GM21447 (cell line): ENCODE measurements around the gene SLC19A1.

ENCODE experiments used
- ATAC-seq: cut with Tn5 transposase; IDR thresholded peaks from one replicate; pipeline ENCODE4 v1.9.1; 2021; ENCODE audit not compliant: unreplicated experiment

Gene SLC19A1

DNA sequence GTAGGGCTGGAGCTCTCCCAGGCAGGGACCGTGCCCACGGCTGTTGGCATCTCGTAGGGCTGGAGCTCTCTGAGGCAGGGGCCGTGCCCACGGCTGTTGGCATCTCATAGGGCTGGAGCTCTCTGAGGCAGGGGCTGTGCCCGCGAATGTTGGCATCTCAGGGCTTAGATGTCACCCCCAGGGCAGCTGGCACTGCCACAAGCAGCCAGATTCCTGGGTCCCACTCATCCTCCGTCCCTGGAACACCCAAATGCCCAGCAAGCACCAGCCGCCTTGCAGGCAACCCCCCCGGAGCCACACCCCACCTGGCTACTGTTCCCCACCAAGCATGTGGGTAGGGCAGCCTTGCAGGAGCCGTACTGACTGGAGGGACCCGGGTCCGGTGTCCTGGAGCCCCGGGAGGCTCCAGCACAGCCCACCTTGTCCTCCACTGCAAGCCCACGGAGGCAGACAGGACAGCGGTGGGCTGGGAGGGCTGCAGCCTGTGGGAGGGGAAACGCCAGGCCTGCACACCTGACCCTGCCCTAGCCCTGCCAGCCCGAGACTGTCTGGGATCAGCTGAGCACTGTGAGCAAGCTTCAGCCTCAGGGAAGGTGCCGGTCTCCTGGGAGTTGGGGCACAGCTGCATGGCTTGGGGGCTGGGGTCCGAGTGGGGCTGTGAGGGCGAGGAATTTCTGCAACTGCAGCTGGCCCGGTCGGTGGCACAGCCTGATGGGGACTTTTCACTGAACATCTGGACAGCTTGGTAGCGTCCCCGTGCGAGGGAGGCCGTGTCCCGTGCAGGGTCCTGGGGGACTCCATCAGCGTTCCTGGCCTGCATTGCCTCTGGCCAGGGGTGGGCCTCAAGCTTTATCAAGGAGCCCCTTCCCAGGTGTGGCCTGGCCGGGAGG is 83.7 kb downstream of the SLC19A1 start:
- no peak for ATAC-seq

DNA sequence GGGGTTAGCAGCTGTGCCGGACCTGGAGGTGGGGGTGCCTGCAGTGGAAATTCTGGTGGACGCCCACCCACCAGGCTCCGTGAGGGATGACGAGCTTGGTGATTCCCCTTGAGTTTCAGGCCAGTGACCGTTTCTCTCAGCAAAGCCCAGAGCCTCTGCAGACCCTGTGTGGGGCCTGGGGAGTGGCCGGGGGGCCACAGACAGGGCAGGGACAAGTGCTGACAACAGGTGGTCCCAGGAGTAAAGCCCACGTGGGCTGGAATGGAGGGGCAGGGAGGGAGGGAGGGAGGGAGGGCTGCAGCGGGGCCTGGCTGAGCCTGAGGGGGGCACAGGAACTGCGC is 84.4 kb downstream of the SLC19A1 start:
- ATAC-seq = no peak

DNA sequence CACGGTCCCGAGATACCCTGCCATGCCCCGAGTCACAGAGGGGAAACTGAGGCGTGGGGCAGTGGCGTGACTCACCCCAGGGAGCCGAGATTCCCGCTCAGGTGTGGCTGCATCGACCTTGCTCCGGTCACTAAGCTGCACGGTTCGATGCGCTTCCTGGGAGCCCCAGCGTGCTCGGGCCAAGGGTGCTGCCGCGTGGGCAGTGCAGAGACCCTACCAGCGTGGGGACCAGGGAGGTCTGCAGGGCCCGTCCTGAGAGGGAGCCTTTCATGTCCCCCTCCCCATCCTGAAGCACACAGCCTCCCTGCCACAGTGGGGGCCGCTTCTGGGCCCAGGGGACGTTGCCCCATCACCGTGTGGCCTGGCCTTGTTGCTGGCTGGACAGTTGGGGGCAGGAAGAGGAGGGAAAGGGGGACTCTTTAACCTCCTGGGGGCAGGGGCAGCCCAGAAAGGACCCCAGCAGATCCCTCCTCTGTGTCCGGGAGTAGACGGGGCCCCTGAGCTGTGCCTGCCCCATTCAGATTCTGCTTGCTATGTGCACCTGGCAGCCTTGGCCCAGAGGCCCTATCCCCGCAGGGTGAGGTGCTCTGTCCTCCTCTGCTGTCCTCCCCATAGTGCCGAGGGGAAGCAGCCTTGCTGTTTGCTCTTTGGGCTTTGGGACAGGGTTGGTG is 84.9 kb downstream of the SLC19A1 start:
- ATAC-seq = no peak

DNA sequence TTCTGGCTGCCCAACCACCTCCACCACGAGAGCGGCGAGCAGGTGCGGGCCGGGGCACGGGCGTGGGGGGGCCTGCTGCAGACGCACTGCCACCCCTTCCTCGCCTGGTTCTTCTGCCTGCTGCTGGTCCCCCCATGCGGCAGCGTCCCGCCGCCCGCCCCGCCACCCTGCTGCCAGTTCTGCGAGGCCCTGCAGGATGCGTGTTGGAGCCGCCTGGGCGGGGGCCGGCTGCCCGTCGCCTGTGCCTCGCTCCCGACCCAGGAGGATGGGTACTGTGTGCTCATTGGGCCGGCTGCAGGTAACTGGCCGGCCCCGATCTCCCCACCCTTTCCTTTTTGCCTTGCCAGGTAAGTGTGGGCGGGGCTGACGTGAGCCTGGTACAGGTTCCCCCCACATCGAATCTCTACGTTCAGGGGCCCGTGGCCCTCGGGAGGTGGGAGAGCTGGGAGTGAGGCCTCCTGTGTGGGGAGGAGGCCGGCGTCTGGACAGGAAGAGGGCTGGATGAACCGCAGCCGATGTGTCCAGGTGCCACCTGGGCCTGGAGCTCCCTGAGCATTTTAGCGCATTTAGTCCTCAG is 85.6 kb downstream of the SLC19A1 start:
- ATAC-seq = no peak

DNA sequence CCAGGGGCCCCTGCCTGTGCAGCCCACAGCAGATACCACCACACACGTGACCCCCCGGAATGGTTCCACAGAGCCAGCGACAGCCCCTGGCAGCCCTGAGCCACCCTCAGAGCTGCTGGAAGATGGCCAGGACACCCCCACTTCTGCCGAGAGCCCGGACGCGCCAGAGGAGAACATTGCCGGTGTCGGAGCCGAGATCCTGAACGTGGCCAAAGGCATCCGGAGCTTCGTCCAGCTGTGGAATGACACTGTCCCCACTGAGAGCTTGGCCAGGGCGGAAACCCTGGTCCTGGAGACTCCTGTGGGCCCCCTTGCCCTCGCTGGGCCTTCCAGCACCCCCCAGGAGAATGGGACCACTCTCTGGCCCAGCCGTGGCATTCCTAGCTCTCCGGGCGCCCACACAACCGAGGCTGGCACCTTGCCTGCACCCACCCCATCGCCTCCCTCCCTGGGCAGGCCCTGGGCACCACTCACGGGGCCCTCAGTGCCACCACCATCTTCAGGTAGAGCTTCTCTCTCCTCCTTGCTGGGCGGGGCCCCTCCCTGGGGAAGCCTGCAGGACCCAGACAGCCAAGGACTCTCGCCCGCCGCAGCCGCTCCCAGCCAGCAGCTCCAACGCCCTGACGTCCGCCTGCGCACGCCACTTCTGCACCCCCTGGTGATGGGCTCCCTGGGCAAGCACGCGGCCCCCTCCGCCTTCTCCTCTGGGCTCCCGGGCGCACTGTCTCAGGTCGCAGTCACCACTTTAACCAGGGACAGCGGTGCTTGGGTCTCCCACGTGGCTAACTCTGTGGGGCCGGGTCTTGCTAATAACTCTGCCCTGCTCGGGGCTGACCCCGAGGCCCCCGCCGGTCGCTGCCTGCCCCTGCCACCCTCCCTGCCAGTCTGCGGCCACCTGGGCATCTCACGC is 86.3 kb downstream of the SLC19A1 start:
- ATAC-seq = no peak

DNA sequence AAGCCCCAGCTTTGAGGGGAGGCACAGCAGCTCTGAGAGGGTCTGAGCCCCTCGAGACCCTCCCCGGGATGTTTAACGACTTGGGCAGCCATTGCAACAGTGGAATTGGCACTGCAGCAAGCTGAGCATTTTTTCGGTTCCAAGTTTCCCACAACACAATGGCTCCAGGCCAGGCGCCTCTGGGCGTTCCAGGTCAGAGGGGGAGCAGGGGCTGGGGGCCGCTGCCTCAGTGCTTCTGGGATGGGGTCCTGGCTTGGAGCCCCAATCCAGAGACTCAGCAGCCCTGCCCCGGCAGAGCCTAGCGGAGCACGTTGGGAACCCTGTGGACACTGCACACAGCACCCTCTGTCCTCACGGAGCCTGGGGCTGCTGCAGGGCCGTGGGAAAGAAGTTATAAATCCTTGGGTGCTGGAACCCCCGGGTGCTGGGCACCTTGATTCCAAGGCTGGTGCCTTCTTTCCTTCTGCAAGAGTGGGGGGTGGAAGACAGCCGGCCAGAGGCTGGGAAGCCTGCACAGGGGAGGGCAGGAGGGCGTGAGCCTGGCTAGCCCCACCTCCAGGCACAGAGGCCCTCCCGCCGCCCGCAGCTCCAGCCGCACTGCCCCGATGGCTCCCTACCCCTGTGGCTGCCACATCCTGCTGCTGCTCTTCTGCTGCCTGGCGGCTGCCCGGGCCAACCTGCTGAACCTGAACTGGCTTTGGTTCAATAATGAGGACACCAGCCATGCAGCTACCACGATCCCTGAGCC is 87.1 kb downstream of the SLC19A1 start:
- ATAC-seq = no peak

DNA sequence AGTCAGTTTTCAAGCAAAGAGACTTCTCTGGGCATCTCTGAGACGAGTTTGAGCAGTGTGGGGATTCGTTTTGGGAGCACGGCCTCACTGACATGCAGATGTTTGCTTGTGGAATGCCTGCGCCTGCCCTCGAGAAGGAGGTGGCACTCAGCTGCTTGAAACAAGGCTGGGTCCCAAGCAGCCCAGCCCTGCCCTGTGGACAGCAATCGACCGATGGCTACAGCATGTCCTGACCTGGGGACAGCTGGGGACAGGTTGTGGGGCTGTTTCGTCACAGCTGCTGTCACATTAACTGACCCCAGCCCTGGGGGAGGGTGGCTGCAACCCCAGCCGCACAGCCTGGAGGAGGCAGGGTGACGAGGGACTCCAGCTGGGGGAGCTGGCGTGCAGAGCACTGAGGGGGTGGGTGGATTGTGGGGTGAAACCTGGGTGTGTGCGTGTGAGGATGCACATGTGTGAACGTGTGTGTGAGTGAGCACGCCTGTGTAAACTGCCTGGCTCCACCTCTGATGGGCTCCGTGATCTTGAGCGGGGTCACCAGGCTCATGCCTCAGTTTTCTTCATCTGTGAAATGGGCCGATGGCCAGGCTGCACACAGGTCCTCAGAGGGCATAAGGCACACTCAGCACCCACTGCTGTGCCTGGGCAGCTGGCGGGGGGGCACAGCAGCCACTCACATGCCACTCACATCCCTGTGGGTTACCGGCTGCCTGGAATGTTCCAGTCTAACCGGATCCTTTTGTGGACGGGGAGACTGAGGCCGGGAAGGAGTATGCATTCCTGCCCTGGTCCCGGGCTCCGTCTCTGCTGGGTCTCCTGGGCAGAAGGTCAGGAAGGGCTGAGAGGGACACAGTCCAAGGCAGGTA is 87.9 kb downstream of the SLC19A1 start:
- ATAC-seq = no peak

DNA sequence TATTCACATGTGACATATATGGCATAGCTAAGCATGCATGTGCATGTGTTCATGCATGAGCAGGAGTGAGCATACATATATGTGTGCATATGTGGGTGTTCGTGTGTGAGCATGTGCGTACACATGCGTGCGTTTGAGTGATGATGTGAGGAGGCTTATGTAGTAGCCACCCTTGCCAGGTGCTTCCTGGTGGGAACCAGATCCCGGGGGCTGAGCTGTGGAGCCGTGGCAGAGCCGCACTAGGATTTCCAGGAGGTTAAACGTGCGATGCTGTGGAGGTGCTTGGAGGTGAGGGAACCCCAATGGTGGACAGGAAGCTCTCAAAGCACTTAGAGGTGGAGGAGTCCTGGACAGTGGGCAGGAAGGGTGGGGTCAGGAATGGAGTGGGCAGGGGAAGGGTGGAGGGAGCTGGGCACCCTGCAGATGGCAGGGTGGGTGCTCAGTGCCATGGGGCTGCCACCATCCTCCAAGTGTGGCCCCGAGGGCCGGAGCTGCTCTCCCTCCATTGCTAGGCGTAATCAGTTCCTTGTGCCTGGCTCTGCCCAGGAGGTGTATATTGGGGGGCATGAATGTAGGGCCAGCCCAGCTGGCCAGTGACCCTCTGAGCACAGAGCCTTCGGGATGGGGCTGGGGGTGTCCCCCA is 88.8 kb downstream of the SLC19A1 start:
- no peak for ATAC-seq

DNA sequence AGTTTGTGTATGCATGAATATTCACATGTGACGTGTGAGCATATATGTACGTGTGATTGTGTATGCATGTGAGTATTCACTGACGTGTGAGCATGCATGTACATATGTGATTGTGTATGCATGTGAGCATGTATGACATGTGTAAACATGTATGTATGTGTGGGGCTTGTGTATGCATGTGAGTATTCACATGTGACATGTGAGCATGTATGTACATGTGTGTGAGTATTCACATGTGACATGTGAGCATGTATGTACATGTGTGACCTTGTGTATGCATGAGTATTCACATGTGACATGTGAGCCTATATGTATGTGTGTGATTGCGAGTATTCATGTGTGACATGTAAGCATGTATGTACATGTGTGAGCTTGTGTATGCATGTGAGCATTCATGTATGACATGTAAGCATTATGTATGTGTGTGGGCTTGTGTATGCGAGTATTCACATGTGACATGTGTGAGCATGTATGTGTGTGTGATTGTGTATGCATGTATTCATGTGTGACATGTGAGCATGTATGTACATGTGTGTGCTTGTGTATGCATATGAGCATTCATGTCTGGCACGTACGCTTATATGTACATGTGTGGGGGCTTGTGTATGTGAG is 89.4 kb downstream of the SLC19A1 start:
- ATAC-seq = no peak

DNA sequence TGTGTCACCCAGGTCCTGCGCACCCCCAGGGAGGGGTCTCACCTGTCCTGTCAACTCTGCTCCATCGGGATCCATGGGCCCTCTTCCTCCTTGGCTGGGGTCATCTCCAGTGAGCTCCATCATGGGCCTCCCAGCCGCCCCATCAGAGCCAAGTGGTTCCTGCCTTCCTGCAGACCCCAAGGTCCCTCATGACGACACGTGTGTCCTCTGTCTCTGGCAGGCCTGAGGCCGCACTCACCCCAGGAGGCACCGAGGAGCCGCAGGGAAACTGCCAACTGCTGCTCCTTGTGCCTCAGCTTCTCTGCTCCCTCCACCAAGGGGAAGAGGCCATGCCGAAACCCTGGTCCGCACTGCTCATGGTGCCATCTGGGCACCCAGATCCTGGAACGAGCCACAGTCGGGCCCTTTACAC is 90.5 kb downstream of the SLC19A1 start:
- ATAC-seq = no peak

DNA sequence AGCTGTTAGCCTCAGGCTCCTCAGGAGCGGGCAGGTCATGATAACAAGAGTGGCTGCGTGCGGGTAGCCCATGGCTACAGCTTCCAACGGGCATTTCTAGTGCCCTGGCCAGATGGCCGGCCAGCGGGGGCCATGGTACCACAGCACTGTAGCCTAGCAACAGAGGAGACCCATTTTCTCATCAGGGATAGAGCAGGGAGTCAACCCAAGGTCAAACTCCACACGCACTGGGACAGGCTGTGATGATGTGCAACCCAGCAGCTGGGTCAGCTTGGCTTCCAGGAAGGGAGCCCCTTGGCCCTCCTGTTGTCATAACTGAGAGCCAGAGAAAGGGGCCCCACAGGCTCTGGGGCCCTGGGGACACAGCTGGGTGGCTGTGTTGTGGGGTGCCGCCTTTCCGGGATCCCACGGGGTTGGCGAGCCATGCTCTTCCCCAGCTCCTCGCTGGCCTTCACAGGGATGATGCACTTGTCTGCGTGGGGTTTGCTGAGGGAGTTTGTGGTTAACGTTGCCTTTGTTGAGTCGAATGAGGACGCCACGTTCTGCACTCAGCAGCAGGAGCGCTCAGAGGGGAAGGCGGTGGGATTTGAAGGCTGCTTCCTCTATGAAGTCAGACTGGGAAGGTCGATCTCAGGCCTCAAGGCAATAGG is 91.0 kb downstream of the SLC19A1 start:
- no peak for ATAC-seq

DNA sequence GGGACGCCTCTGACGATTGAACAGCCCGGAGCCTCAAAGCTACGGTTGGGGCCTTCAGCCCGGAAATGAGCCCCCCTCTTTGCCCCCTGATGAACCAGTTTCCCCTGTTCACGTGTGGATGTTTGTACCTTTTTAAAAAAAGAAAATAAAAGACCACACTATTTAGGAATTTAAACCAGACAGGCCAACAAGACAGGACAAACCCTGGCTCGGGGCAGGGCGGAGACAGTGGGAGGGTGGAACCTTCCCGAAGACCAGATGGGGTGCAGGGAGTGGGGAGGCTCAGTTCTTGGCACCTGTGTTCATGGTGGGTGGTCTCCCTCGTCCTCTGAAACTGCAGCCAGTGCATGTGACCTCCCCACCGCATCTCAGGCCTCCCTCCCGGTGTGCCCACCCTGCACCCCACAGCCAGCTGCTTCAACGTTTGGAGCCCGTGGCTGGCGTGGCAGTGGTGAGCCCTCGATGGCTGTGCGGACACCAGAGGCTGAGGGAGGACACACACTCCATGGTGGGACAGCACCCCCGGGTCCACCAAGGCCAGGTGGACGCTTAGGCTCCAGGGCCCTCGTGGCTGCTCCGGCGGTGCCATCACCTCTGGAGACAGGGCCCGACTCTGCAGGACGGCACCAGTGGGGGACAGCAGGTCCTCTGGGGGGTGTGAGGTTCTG is 91.7 kb downstream of the SLC19A1 start:
- ATAC-seq = no peak

DNA sequence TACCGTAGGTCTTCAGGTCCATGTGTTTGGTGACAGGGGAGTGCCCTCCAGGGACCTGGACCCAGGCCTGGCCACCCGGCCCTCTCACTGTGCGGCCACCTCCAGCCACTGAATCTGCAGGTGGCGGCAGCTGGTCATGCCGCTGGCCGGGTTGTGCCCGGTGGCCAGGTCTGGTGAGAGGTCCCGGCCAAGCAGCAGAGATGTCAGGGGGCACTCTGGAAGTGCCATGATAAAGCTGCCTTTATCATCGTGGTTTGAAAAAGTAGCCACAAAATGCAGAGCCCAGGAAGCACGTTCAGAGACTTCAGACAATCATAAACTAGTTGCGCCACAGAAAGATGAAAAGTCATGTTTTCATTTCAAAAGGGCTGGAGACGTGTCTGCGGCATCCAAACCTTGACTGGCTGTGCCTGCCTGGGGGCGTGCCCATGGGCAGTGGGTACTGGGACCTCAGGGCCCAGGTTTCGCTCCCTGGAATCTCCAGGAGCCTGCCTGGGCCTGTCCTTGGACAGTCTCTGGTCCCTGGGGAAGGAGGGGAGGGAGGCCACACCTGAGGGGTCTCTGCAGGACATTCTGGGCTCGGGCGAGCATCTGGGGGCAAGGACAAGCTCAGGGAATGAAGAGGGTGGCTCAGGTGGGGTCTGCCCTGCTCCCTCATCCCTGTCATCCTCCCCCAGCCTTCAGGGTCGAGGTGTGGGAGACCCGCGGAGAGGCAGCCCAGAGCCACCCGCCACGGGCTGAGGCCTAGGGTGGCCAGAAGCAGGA is 92.4 kb downstream of the SLC19A1 start:
- ATAC-seq = no peak

DNA sequence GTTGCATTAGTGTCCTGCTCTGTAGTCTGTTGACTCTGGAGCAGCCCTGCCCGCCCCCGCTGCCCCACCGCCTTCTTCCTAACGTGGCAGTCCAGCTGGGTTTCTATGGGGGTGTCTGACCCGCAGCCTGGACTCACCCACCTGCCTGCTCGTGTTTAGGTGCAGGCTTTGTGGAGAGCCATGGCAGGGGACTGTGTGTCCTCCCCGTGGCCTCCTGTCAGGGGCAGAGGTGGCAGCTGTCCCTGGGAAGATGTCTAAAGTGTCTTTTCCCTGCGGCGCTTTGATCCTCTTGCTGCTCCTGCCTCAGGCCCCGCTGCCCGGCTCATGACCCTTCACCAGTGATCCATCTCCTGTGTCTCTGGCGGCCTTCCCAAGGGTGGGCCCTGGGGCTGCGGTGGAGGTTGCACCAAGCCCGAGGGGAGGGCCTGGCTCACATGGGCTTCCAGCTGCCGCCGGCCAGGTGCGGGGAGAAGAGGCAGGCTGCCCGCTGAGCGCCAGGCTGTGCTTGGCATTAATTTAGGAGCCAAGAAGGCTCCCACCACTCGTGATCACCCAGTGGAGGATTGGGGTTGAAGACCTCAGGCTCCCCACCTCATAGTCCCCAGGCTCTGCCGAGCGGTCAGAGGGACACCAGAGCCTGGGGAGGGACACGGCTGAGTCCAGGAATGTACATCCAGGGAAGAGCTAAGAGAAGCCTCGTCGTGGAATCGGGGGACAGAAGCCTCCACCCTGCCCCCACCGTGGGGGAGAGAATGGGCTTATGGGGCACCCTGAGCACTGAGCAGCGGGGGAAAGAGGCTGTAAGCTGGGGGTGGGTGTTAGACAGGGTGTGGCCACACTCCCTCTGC is 93.2 kb downstream of the SLC19A1 start:
- ATAC-seq = no peak

DNA sequence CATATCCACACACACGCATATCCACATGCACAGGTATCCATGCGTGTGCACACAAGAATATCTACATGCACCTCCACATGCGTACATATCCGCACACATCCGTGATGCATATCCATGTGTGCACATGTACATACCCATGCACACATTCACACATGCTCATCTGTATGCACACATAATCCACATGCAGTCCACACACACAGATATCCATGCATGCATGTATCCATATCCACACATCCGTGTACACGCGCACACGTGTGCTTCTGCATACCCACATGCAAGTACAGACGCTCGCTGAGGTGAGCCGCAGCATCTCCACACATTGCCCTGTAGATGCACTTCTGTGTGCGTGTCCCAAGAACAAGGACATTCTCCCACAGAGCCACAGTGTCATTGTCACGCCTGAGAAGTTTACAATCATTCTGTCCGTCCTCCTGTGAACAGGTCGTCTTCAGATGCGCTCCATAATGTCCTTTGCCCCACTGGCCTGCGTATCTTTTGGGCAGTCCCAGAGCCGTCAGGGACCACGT is 93.9 kb downstream of the SLC19A1 start:
- ATAC-seq = no peak
